ENCODE data around the gene FCHSD1.

Gene FCHSD1

GRCh38 chr5:141664733-141665461, 13.7 kb upstream of the FCHSD1 start:
- Histone ChIP-seq H3K4me3 (ENCODE audit: low read depth in 1 of 2, low read length in 2 of 2) (no peak overlapping the region), H3K4me1 (ENCODE audit: insufficient read depth, low read length) (no peaks in the 10 kb centered on the region), H3K27me3 (ENCODE audit: insufficient read depth, low read length, poor library complexity) (no peaks in the 10 kb centered on the region), H2AFZ (ENCODE audit: low read depth, low read length) (no peak overlapping the region), H3K9me3 (ENCODE audit: insufficient read depth, low read length, severe bottlenecking) (no peaks in the 10 kb centered on the region), H3K36me3 (ENCODE audit: insufficient read depth, low read length) (no peaks in the 10 kb centered on the region), H3K27ac (ENCODE audit: low read length) (no peak overlapping the region), H3K79me2 (ENCODE audit: insufficient read depth, low read length) (no peaks in the 10 kb centered on the region), H3K9ac (ENCODE audit: low read depth, low read length) (no peak overlapping the region), H3K4me2 (ENCODE audit: insufficient read depth, low read length) (no peak overlapping the region), H4K20me1 (ENCODE audit: insufficient read depth, low read length) (no peaks in the 10 kb centered on the region; the same call in 1 of the 2 replicates)
- peak; percentile 99 for ATAC-seq (ENCODE audit: insufficient read depth, low read depth)
- peak; percentile 79 for DNase-seq
- no peak for TF ChIP-seq EZH2 (IDR thresholded peaks at IDR 0.05; ENCODE audit: borderline replicate concordance, low read depth, low read length, severe bottlenecking)
- TF ChIP-seq, protein P1, sequence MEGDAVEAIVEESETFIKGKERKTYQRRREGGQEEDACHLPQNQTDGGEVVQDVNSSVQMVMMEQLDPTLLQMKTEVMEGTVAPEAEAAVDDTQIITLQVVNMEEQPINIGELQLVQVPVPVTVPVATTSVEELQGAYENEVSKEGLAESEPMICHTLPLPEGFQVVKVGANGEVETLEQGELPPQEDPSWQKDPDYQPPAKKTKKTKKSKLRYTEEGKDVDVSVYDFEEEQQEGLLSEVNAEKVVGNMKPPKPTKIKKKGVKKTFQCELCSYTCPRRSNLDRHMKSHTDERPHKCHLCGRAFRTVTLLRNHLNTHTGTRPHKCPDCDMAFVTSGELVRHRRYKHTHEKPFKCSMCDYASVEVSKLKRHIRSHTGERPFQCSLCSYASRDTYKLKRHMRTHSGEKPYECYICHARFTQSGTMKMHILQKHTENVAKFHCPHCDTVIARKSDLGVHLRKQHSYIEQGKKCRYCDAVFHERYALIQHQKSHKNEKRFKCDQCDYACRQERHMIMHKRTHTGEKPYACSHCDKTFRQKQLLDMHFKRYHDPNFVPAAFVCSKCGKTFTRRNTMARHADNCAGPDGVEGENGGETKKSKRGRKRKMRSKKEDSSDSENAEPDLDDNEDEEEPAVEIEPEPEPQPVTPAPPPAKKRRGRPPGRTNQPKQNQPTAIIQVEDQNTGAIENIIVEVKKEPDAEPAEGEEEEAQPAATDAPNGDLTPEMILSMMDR (IDR thresholded peaks at IDR 0.05; ENCODE audit: borderline replicate concordance, extremely low read depth, low read length, poor library complexity, severe bottlenecking), result peak; percentile 96

DNA sequence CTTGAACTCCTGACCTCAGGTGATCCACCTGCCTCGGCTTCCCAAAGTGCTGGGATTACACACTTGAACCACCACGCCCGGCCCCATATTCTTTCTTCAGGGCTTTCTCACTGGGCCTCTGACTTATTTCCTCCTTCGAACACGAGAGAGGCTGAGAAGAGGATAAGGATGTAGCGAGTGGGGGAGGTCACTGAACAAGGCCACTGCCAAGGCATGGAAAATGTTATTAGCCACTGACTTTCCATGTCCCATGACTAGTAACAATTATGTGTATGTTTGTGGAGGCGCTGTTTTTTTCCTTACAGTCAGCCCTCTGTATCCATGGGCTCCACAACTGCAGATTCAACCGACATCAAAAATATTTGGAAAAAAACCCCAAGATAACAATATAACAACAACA, 12.3 kb upstream of the FCHSD1 start:
- H3K36me3 ChIP-seq (ENCODE audit: insufficient read depth, low read length), result no peaks in the 10 kb centered on the region

GRCh38 chr5:141662028-141662427, 10.8 kb upstream of the FCHSD1 start:
- Histone ChIP-seq H3K4me2 (ENCODE audit: insufficient read depth, low read length) (no peak overlapping the region), H3K36me3 (ENCODE audit: insufficient read depth, low read length) (no peaks in the 10 kb centered on the region), H2AFZ (ENCODE audit: low read depth, low read length) (no peak overlapping the region), H3K9me3 (ENCODE audit: insufficient read depth, low read length, severe bottlenecking) (no peaks in the 10 kb centered on the region), H3K9ac (ENCODE audit: low read depth, low read length) (no peak overlapping the region), H3K27me3 (ENCODE audit: insufficient read depth, low read length, poor library complexity) (no peaks in the 10 kb centered on the region), H3K4me1 (ENCODE audit: insufficient read depth, low read length) (no peaks in the 10 kb centered on the region), H3K27ac (ENCODE audit: low read length) (no peak overlapping the region), H3K79me2 (ENCODE audit: insufficient read depth, low read length) (no peaks in the 10 kb centered on the region), H4K20me1 (ENCODE audit: insufficient read depth, low read length) (no peaks in the 10 kb centered on the region; the same call in 1 of the 2 replicates), H3K4me3 (ENCODE audit: low read depth in 1 of 2, low read length in 2 of 2) (no peak overlapping the region)
- ATAC-seq (ENCODE audit: insufficient read depth, low read depth), result no peak
- TF ChIP-seq, protein P1 (IDR thresholded peaks at IDR 0.05; ENCODE audit: borderline replicate concordance, extremely low read depth, low read length, poor library complexity, severe bottlenecking), result no peak
- no peak for TF ChIP-seq EZH2 (IDR thresholded peaks at IDR 0.05; ENCODE audit: borderline replicate concordance, low read depth, low read length, severe bottlenecking)
- no peak for DNase-seq

More for the DNA sequence above, 12.3 kb upstream of the FCHSD1 start:
- H2AFZ ChIP-seq (ENCODE audit: low read depth, low read length), result no peak overlapping the region
- no peak overlapping the region for H3K27ac ChIP-seq (ENCODE audit: low read length)
- no peak overlapping the region for H3K4me2 ChIP-seq (ENCODE audit: insufficient read depth, low read length)
- no peaks in the 10 kb centered on the region for H3K9me3 ChIP-seq (ENCODE audit: insufficient read depth, low read length, severe bottlenecking)
- TF ChIP-seq, protein P1 (IDR thresholded peaks at IDR 0.05; ENCODE audit: borderline replicate concordance, extremely low read depth, low read length, poor library complexity, severe bottlenecking), result no peak
- TF ChIP-seq EZH2 (IDR thresholded peaks at IDR 0.05; ENCODE audit: borderline replicate concordance, low read depth, low read length, severe bottlenecking), result no peak
- H3K4me3 ChIP-seq (ENCODE audit: low read depth in 1 of 2, low read length in 2 of 2), result no peak overlapping the region
- H3K27me3 ChIP-seq (ENCODE audit: insufficient read depth, low read length, poor library complexity), result no peaks in the 10 kb centered on the region
- H3K9ac ChIP-seq (ENCODE audit: low read depth, low read length), result no peak overlapping the region
- H4K20me1 ChIP-seq (ENCODE audit: insufficient read depth, low read length), result no peaks in the 10 kb centered on the region; the same call in 1 of the 2 replicates
- DNase-seq, result no peak
- no peak for ATAC-seq (ENCODE audit: insufficient read depth, low read depth)
- H3K79me2 ChIP-seq (ENCODE audit: insufficient read depth, low read length), result no peaks in the 10 kb centered on the region
- H3K4me1 ChIP-seq (ENCODE audit: insufficient read depth, low read length), result no peaks in the 10 kb centered on the region
